Stimulated activated CD8-positive, alpha-beta memory T cell treated with anti-CD3 and anti-CD28 coated beads, Interleukin-4, amount 100 ng/mL, for 24 hours (primary cell): ENCODE results near the gene DDX20.
A peak's percentile ranks its signal among the peaks of the same experiment; 100 is the strongest.
"Not testable (repeated sequence)": the region's sequence is repeated elsewhere in the genome, so short reads cannot be mapped to it uniquely, and the experiment has no call there.

ENCODE experiments used
- DNase-seq: peaks from one replicate; pipeline ENCODE4 v3.0.0-alpha.2; 2020; ENCODE audit warnings: low read depth

DDX20 gene

GRCh38 chr1:111733992-111734341 lies 21.7 kb upstream of the DDX20 start:
- DNase-seq = no peak

DNA sequence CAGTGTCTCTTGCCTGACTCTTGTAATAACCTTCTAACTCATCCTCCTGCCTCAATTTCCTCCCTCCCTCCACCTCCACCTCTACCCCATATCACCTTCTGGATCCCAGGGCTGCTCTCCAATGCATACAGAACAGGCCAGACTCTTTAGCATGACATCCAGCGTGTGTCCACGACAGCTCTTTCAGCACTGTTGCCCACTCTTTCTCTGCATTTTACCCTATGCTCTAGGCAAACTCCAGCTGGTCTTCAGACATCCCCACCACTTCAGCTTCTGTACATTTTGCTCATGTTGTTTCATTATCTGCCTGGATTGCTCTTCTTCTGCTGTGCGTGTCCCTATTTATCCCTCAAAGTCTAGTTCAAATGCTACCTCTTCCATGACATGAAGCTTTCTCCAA lies 21.3 kb upstream of the DDX20 start:
- DNase-seq = no peak

DNA sequence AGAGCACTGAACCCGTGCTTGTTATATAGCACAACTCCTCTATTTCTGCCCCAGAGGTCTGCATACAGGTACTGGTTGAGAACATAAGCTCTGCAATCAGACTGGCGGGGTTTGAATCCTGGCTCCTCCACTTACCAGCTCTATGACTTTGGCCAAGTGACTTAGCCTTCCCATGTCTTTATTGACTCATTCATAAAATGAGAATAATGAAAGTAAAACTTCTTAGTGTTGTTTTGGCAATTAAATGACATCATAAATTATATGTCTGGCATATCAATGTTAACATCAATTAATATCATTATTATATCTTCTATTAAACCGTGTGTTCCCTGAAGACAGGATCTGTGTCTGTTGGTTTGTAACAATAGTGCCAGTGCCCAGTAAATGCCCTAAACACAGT lies 20.8 kb upstream of the DDX20 start:
- no peak for DNase-seq

- DNase-seq = no peak
Observed at GRCh38 chr1:111735321-111735720, 20.4 kb upstream of the DDX20 start.

DNA sequence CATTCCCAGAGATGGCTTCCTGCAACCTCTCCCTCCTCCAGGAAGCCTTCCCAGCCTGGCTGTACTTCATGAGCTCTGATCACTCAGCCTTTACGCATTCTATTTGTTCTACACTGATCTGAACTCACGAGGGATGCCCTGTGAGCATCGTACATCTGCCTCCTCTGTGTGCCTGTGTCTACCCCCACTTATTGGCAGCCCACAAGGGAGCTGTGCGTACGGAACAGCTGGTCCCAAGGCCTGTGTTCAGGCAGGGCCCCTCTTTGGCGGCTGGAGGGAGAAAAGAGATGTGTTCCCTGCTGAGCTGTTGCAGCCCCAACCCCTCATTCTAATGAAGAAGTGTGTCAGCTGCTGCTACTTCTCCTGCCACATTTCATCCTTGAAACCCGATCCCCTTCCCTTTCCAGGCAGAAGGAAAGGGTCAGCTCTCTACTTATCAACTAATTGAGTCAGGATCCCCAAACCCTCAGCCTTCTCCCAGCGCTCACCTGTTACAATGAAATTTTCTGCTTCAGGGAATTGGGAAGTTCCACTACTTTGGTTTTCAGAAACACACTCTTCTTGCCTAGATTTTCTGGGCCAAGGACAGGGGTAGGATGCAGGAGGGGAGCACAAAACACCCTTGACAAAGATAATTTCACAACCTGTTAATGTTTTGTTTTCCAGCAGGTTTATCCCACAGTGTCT lies 19.7 kb upstream of the DDX20 start:
- DNase-seq = no peak

DNA sequence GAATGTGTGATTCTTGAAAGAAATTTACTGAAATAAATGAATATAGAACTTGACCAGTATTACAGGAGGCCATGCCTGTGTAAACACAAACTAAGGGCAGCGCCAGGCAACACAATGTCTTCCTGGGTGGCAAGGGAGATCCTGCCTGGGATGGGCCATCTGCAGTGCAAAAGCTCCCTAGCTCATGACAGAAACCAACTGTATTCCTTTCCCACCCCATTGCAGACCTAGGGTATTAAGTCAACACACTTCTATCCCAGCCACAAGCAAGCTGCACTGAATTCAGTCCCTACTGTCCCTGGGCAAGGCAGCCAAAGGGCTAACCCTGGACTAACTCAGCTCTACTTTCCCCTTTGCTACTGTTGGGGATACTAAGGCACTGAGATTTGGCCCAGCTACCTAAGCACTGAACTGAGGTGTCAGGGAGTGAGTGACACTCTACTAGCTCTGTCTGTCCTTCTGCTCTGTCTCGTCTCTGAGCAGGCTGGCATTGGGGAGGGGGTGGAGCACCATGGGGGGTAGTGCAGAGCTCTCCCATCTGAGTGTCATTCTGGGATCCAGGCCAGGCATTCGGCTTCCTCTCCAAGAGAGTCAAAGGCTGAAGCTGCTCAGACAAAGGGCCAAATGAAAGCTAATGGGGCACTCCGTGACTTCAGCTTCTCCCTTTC lies 19.0 kb upstream of the DDX20 start:
- DNase-seq = no peak

DNA sequence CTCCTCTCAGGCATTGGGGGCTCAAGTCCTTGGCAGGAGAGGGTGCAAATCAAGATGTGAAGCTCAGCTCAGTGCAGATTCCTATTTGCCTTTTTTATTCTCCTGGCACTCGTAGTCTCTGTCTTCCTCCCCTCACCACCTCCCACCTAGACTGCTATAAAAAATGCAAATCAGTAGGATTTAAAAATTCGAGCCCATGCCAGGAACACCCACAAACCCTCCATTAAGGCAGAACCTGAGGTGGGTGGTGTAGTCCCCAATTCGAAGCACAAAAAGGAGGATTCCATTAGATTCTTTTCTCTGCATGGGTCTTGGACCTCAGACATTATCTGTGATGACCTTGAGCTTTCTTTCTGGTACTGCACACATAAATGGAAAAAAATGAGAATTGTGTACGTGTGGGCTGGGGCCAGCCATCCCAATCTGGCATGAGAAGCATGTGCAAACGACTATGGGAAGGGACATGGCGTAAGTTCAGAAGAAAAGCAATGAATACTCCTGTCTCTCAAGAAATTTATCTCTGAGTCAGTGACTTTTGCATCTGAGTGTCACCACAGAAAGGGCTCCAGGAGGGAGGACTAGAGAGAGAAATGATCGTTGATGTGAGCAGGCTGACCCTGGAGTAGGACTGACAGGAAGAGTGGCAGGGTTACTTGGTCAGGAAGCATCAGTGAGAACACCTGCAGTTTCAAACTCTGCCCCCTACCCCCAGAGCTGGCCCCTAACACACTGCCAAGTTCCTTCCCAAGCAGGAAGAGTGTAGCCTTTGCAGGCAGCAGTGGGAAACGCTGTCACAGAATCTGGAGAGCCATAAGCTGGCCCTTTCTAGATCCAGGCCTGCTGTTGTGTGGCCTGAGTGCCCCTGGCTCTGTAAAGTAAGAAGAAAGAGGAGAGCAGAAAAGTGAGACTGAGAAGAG lies 18.2 kb upstream of the DDX20 start:
- DNase-seq = no peak

DNA sequence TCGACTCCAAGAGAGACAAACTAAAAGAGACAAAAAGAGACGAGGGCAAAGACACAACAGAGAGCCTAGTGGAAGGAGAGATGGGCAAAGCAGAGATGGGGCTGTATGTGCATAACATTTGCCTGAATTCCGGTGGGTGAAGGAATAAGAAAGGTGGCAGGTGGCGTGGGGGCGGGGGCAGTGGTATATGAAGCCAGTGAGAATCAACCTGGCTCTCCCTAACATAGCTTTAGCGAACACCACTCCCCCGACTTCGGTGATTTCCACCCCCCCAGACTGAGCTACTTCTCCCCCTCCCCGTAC lies 17.6 kb upstream of the DDX20 start:
- DNase-seq = no peak

DNA sequence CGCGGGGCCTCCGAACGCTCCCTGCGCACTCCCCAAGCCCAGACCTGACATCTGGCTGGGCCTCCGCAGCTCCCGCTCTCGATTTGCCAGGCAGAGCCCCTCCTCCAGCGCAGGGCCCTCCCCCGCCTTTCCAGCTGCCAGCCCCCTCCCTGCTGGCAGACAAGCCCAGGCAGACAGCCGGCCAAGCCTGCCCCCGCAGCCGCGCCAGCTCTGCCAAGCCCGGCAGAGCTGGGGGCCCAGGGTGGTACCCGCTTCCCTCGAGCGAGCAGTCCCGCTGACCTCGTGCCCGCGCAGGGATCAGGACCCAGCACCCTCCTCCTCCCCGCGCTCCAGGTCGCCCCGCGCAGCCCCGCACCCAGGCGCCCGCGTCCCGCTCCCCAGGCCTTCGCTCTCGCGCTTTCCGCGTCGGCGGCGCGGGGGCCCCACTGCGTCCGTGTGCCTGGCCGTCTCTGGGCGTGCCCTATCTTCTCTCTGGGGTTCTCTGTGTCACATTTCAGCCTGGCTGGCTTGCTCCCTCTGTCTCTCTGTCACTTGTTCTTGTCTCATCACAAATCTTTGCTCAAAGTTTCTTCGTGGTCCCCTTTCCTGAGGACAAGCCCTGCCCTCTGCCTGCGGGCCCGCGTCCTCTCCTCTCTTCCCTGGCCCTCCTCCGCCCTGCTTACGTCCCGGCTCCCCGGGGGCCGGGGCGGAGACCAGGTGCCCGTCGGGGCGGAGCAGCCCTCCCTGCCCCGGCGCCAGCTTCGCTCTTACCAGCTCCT lies 17.1 kb upstream of the DDX20 start:
- peak; percentile 33 for DNase-seq

- peak; percentile 75 for DNase-seq
Observed at GRCh38 chr1:111739194-111739924, 16.3 kb upstream of the DDX20 start, which contains the start of gene INKA2. INKA2 (minus strand) TSS chr1:111739395; CDS start chr1:111739242, 153 bp downstream.

- DNase-seq = no peak
Observed at GRCh38 chr1:111739925-111740765, 15.6 kb upstream of the DDX20 start.

- DNase-seq = not testable (repeated sequence)
Observed at GRCh38 chr1:111742292-111742691, 13.4 kb upstream of the DDX20 start.

- DNase-seq = no peak
Observed at GRCh38 chr1:111742938-111743549, 12.7 kb upstream of the DDX20 start.

DNA sequence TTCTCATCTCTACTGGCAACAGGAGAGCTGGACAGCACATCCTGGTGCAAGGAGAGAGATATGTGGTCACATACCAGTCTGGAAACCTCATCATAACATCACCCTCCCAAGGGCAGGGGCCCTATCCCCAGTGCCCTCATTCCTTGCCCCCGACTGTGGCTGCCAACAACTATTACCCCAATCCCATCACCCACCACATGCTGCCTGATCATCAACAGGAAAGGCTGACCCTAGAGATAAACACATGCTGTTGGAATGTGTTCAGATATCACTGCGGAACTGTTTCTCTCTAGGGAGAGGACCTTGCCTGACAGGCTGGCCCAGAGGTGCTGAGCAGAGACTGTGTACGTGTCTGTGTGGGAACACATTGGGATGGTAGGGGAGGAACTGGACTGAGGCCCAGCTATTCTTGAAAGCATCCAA lies 12.0 kb upstream of the DDX20 start:
- DNase-seq = no peak

DNA sequence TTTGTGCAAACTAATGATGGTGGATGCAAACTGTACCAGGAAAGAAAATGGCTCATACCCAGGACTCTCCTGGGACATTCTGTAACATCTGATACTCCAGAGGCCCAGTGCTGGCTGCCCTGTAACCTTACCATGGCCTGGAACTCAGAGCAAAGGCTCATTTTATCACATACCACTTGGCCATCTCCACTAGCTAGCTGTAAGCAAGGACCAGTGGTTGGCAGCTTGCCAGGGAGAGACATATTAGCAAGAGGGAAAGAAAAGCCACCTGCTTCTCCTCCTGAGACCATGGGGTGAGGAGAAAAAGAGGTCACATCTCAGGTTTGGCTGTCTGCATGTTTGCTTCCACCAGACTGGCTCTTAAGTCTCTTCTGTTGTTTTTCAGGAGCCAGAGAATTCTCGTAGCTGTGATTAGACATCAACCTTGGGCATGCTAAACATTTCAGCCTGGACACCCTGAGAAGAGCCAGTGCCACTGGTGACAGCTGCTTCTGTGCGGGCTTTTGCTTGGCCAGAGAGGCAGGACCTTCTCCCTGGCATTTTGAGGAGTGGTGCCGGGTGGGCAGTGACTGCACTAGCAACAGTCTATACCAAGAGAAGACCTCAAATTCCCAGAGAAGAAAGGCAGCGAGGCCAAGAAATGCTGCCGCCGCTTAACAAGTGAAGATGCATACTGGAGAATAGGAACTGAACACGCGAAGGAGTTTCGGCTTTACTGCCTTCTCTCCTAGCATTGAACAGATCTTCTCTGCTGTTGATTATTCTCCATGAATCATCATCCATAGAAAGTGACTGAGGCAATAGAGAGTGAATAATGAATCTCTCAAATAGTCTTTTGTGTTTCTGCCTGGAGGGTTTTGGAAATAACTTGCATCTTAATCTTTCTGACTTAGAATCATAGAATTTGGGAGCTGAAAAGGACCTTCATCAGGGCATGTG lies 9.8 kb upstream of the DDX20 start:
- DNase-seq = no peak

- DNase-seq = no peak
Observed at GRCh38 chr1:111746614-111746999, 9.1 kb upstream of the DDX20 start.

DNA sequence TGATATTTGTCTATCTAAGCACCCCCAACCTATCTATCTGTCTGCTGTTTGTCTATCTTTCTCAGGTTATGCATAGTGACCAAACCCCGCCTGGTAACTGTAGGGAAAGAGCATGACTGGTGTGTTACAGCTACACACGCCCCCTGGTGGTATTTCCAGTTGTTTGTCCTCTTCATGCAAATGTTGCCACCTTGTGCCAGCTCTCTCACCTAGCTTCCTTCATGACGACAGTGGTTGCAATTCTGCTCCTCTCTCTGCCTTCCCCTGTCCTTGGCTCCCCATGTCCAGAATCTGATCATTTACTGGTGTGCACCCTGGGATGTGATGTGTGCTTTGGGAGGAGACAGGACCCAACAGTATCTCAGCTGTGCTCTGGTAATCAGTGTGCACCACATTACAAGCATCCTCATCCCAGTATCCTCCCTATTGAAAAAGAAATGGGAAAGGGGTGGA lies 8.4 kb upstream of the DDX20 start:
- peak; percentile 44 for DNase-seq

GRCh38 chr1:111747947-111748346 lies 7.8 kb upstream of the DDX20 start:
- no peak for DNase-seq

DNA sequence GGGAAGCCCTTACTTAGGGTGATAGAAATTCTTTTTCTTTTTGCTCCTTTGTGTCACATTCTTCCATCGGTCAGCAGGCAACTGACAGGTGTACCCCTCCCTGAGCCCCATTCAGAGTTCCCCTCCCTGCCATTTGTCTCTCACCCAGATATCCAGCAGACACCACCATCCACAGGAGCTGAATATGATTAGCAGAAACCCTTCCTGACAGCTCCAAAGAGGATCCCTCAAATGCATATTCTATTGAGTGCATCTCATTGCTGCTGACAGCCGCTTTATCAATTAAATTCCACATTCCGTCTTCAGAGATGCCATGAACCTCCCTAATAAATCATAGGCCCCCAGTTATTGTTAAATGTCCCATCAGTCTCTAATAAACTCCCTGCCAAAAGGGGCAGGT lies 6.1 kb upstream of the DDX20 start:
- DNase-seq = no peak
